Activated CD8-positive, alpha-beta T cell treated with anti-CD3 and anti-CD28 coated beads for 36 hours (primary cell): ENCODE measurements around the gene EID3. TPM values are rescaled to one million over a fixed set of nuclear protein-coding genes. Genes with fewer than 3 reads are reported as not detected.

Source experiments
- ATAC-seq: fragments of 200-7000 bp; cut with Tn5 transposase; one replicate; pipeline ENCODE4 v1.10.0; 2021; ENCODE audit warnings: mild to moderate bottlenecking, moderate library complexity
- CTCF ChIA-PET: fragments of 350-600 bp; sonication (Branson Sonifier 250); formaldehyde crosslinking; loops from one replicate; lab custom pipeline; 2021; ENCODE audit warnings: antibody characterized with exemption; lab: Charles Lee
- POLR2A ChIA-PET: fragments of 350-600 bp; sonication (Branson Sonifier 250); formaldehyde crosslinking; loops from one replicate; lab custom pipeline; 2021; ENCODE audit warnings: antibody characterized with exemption; lab: Charles Lee
- DNase-seq: peaks from one replicate; pipeline ENCODE4 v3.0.0-alpha.2; 2020
- H3K27ac Mint-ChIP-seq: one replicate; pipeline ENCODE4 v1.8.0; 2021; ENCODE audit warnings: mild to moderate bottlenecking, mixed read lengths
- H3K27me3 Mint-ChIP-seq: one replicate; pipeline ENCODE4 v1.8.0; 2021; ENCODE audit warnings: mixed read lengths
- H3K36me3 Mint-ChIP-seq: one replicate; pipeline ENCODE4 v1.8.0; 2021; ENCODE audit warnings: low read depth, mixed read lengths
- H3K4me1 Mint-ChIP-seq: one replicate; pipeline ENCODE4 v1.8.0; 2021; ENCODE audit warnings: low read depth, mixed read lengths
- H3K4me3 Mint-ChIP-seq: one replicate; pipeline ENCODE4 v1.8.0; 2021; ENCODE audit warnings: mild to moderate bottlenecking, moderate library complexity, mixed read lengths
- H3K9me3 Mint-ChIP-seq: one replicate; pipeline ENCODE4 v1.8.0; 2021; ENCODE audit warnings: mixed read lengths
- intact Hi-C: fragments of 100-400 bp; cut with micrococcal nuclease; formaldehyde crosslinking; loops from one replicate; pipeline ENCODE4 v1.10.0; 2022
- total RNA-seq, 2 experiments: library from RNA; stranded (reverse); gene quantifications; one replicate each; pipeline ENCODE4 v1.2.3, GENCODE V29; 2021
- TF ChIP-seq, protein P1 (sequence below): fragments of 200-600 bp; IDR thresholded peaks from one replicate; pipeline ENCODE4 v1.8.0; 2022; ENCODE audit warnings: antibody characterized with exemption, mild to moderate bottlenecking

EID3 gene
- total RNA-seq, 2 experiments from 2014 or later = 3.7 to 4.8 TPM

DNA sequence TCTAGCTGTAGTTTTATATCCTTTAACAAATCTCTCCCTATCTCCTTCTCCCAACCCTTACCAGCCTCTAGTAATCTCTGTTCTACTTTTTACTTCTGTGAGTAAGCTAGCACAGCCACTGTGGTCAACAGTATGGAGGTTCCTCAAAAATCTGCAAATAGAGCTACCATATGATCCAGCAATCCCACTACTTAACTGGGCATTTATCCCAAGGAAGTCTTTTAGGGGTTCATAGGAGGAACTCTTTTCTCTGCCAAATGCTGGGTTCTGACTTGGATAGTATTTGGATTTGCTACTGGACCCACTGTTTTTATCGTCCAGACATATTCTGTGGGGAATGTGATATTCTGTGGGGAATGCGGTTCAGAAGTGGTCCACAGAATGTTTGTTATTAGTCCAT lies 41.1 kb downstream of the EID3 start:
- Mint-ChIP-seq H3K36me3 (peaks cover 48% of the 10 kb centered on the region), H3K27me3 (no peaks in the 10 kb centered on the region), H3K9me3 (no peaks in the 10 kb centered on the region), H3K4me1 (no peaks in the 10 kb centered on the region), H3K4me3 (no peak overlapping the region), H3K27ac (no peak overlapping the region)
- intact Hi-C loops = no loop called here
- DNase-seq = no peak
- ChIA-PET POLR2A (no interaction called here), CTCF (interaction anchor here (1.1 to 1.4 kb wide), 2 partner anchors 9 to 466 kb away, joined by 3 to 5 read pairs; no protein-coding TSS in a partner anchor)
- no peak for ATAC-seq
- TF ChIP-seq, protein P1, sequence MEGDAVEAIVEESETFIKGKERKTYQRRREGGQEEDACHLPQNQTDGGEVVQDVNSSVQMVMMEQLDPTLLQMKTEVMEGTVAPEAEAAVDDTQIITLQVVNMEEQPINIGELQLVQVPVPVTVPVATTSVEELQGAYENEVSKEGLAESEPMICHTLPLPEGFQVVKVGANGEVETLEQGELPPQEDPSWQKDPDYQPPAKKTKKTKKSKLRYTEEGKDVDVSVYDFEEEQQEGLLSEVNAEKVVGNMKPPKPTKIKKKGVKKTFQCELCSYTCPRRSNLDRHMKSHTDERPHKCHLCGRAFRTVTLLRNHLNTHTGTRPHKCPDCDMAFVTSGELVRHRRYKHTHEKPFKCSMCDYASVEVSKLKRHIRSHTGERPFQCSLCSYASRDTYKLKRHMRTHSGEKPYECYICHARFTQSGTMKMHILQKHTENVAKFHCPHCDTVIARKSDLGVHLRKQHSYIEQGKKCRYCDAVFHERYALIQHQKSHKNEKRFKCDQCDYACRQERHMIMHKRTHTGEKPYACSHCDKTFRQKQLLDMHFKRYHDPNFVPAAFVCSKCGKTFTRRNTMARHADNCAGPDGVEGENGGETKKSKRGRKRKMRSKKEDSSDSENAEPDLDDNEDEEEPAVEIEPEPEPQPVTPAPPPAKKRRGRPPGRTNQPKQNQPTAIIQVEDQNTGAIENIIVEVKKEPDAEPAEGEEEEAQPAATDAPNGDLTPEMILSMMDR = no peak

DNA sequence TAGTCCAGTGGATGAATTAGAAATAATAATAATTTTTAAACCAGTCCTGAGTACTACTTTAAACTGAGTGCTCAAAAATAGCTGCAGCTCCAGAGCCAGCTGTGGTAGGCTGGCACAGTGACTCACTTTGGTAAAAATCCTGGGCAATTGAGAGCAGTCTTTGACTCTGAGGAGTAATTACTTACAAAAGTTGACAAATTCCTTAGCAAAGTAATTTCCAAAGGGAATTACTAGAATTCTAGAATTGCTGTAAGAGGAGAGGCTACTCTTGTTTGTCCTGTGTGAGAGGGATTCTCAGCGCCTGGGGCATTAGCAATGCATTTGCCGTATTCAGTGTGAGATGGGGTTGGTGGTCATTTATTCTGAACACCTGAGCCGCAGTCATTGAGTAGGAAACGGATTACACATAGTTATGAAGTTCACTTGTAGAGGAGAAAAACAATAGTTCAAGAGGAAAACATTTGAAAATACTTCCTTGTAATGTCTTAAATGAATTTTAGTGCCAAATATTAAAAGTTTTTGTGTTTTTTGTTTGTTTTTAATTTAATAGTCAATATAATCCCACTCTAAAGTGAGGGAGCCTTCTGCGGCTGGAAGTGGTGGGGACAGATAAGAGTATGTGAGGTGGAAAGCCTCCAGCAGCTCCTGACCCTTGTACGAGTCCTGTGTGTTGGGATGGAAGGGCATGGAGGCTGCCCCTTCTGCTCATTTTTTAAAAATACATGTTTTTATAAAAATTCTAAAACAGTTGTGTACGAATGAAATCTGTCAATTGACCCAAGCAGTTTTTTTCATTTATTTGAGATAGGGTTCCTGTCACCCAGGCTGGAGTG lies 41.9 kb downstream of the EID3 start:
- H3K27me3 Mint-ChIP-seq = no peaks in the 10 kb centered on the region
- TF ChIP-seq, protein P1 = no peak
- H3K4me1 Mint-ChIP-seq = no peaks in the 10 kb centered on the region
- no peaks in the 10 kb centered on the region for H3K9me3 Mint-ChIP-seq
- ChIA-PET POLR2A (no interaction called here), CTCF (interaction anchor here (1.0 to 1.1 kb wide), 2 partner anchors 145 to 467 kb away, joined by 3 read pairs; no protein-coding TSS in a partner anchor)
- DNase-seq (no peak), ATAC-seq (no peak)
- no peak overlapping the region for H3K4me3 Mint-ChIP-seq
- H3K36me3 Mint-ChIP-seq = peaks cover 47% of the 10 kb centered on the region
- intact Hi-C loops = no loop called here
- no peak overlapping the region for H3K27ac Mint-ChIP-seq

DNA sequence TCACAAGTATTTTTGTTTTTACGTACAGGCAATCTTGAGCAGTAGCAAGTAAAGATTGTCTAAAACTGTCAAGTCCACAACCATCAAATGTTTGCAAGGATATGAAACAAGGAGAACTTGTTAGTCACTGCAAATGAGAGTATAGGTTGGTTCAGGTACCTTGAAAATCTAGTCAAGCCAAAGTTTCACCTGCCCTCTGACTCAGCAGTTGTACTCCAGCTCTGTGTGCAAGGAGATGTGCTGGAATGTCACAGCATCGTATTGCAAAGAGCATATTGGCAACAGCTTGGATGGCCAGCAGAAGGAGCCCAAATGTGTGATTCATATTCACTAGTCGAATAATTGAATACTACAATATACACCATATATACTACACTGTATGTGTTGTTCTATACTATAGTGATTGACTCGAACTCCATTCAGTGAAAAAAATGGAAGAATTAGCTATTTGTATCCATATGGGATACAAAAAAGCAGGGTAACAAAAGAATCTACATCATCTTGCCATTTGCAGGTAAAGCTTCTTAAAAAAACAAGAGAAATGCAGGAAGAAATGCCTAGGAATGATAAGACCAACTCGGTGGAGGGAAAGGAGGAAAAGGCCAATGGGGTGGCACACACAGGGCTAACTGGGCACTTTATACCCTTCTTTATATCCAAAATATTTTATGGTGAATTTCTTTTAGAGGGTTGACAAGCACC lies 44.0 kb downstream of the EID3 start:
- peaks cover 39% of the 10 kb centered on the region for H3K36me3 Mint-ChIP-seq
- H3K9me3 Mint-ChIP-seq = no peaks in the 10 kb centered on the region
- ChIA-PET CTCF (no interaction called here), POLR2A (no interaction called here)
- TF ChIP-seq, protein P1 = no peak
- no peaks in the 10 kb centered on the region for H3K27me3 Mint-ChIP-seq
- ATAC-seq (no peak), DNase-seq (no peak)
- no peaks in the 10 kb centered on the region for H3K4me1 Mint-ChIP-seq
- H3K4me3 Mint-ChIP-seq = no peak overlapping the region
- intact Hi-C loops = no loop called here
- H3K27ac Mint-ChIP-seq = no peak overlapping the region

DNA sequence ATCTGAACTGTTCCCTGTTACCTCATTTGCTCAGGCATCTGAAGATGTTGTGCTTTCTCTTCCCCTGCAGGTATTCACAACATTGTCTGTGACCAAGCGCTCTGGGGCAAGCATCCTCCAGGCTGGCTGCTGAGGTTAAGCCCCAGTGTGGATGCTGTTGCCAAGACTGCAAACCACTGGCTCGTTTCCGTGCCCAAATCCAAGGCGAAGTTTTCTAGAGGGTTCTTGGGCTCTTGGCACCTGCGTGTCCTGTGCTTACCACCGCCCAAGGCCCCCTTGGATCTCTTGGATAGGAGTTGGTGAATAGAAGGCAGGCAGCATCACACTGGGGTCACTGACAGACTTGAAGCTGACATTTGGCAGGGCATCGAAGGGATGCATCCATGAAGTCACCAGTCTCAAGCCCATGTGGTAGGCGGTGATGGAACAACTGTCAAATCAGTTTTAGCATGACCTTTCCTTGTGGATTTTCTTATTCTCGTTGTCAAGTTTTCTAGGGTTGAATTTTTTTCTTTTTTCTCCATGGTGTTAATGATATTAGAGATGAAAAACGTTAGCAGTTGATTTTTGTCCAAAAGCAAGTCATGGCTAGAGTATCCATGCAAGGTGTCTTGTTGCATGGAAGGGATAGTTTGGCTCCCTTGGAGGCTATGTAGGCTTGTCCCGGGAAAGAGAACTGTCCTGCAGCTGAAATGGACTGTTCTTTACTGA lies 44.9 kb downstream of the EID3 start:
- POLR2A ChIA-PET = no interaction called here
- ATAC-seq = no peak

More for the DNA sequence above, 44.9 kb downstream of the EID3 start:
- Mint-ChIP-seq H3K4me3 (no peak overlapping the region), H3K4me1 (no peaks in the 10 kb centered on the region), H3K27ac (no peak overlapping the region), H3K27me3 (no peaks in the 10 kb centered on the region), H3K36me3 (peaks cover 34% of the 10 kb centered on the region), H3K9me3 (no peaks in the 10 kb centered on the region)
- CTCF ChIA-PET = interaction anchor here (1.1 kb wide), 1 partner anchor 149 kb away, joined by 6 read pairs; no protein-coding TSS in a partner anchor
- no peak for DNase-seq
- TF ChIP-seq, protein P1 = no peak
- intact Hi-C loops = no loop called here
